Neutrophil (primary cell): ENCODE results near the gene NUMA1.
A peak's percentile ranks its signal among the peaks of the same experiment; 100 is the strongest.

Source experiments
- H3K27ac ChIP-seq: fragments of 200-600 bp; sonication (generic); 2 replicates; pipeline ENCODE4 v1.5.1; 2016; ENCODE audit warnings: mild to moderate bottlenecking, moderate library complexity
- H3K27me3 ChIP-seq: fragments of 200-600 bp; sonication (generic); 2 replicates; pipeline ENCODE4 v1.6.0; 2016; ENCODE audit warnings: mild to moderate bottlenecking
- H3K36me3 ChIP-seq: fragments of 200-600 bp; sonication (generic); 2 replicates; pipeline ENCODE4 v1.5.1; 2017
- H3K4me1 ChIP-seq, 2 experiments: fragments of 200-600 bp in 1 of 2; sonication (generic) in 1 of 2; 1 replicate in 1 of 2; 2 replicates in 1 of 2; pipeline versions ENCODE4 v1.5.1 to v1.6.1; 2013 to 2016; ENCODE audit warnings: low read depth in 1 of 2, low read length in 1 of 2, mild to moderate bottlenecking in 1 of 2, moderate library complexity in 1 of 2; ENCODE audit not compliant: control insufficient read depth in 1 of 2, insufficient read depth in 1 of 2
- H3K4me3 ChIP-seq, 2 experiments: fragments of 200-600 bp in 1 of 2; sonication (generic) in 1 of 2; 1 replicate in 1 of 2; 2 replicates in 1 of 2; pipeline ENCODE4 v1.5.1; 2013 to 2016; ENCODE audit warnings: low read depth in 1 of 2, low read length in 1 of 2, mild to moderate bottlenecking in 1 of 2, moderate library complexity in 1 of 2
- H3K9me3 ChIP-seq: fragments of 200-600 bp; sonication (generic); 2 replicates; pipeline ENCODE4 v1.5.1; 2016
- CTCF ChIP-seq: fragments of 200-600 bp; sonication (generic); IDR thresholded peaks from 2 replicates; pipeline ENCODE4 v1.5.1; 2016; ENCODE audit warnings: antibody characterized with exemption

NUMA1 gene

DNA sequence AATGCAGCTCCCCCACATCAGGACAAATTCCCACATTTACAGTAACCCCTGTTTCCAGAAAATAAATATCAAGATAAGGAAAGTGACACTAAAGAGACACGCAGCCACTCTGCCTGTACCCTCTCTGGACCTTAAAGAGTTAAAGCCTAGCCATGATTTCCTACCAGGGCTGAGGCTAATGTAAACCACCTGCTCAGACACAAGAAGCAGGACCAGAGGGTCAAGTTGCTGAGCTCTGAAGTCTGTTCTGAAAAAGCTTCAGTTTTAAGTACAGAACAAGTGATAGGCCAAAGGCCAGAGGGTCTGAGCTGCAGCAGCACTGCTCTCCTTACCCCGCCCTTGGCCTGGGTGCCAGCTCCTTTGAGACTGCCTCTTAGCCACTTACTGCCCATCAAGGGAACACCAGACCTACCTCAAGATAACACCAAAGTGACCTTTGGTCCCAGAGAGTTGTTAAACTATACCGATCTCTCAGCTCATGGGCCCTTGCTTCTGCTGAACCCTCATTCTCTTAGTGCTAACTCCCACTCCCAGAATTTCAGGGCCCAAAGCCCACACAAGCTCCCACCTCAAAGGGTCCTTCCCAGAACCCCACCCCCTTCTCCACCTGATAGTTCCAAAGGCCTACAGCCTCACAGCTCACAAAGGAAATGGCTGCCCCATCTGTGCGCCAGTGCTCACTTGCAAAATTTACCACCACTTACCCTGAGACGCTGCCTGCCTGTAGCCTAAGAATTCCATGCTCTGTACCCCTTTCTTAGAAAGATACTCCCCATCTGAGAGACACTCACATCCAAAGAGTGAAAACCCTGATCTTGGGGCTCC is 41.1 kb downstream of the NUMA1 start:
- Histone ChIP-seq H3K36me3 (peaks cover 19% of the 10 kb centered on the region), H3K4me1 (peaks cover 40 to 43% of the 10 kb centered on the region in 2 experiments), H3K27me3 (no peaks in the 10 kb centered on the region), H3K4me3 (peak overlapping the region in 1 of 2 experiments; percentile 63), H3K9me3 (no peaks in the 10 kb centered on the region), H3K27ac (peak overlapping the region; percentile 91)
- no peak for TF ChIP-seq CTCF

DNA sequence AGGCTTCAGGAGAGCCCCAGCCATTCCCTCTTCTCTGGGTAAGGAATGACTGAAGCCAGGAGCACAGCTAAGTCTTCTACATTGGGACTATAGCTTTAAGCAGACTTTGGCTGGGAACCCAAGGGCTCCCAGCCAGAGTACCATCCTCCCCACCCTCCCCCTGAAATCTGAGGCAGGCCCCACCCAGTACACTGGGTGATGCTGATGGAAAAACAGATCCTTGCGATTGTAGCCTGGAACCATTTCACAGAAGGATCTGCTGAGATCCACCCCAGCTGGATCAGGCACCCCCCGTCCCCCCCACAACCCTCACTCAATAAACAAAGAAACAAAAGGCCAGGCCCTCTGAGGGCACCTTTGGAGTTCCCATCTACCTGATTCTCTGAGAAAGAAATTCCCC is 41.9 kb downstream of the NUMA1 start:
- H3K27ac ChIP-seq = peak overlapping the region; percentile 91
- peaks cover 25% of the 10 kb centered on the region for H3K36me3 ChIP-seq
- H3K9me3 ChIP-seq = no peaks in the 10 kb centered on the region
- no peak for TF ChIP-seq CTCF
- H3K27me3 ChIP-seq = no peaks in the 10 kb centered on the region
- H3K4me3 ChIP-seq = no peak overlapping the region
- H3K4me1 ChIP-seq = peaks cover 40 to 43% of the 10 kb centered on the region in 2 experiments

DNA sequence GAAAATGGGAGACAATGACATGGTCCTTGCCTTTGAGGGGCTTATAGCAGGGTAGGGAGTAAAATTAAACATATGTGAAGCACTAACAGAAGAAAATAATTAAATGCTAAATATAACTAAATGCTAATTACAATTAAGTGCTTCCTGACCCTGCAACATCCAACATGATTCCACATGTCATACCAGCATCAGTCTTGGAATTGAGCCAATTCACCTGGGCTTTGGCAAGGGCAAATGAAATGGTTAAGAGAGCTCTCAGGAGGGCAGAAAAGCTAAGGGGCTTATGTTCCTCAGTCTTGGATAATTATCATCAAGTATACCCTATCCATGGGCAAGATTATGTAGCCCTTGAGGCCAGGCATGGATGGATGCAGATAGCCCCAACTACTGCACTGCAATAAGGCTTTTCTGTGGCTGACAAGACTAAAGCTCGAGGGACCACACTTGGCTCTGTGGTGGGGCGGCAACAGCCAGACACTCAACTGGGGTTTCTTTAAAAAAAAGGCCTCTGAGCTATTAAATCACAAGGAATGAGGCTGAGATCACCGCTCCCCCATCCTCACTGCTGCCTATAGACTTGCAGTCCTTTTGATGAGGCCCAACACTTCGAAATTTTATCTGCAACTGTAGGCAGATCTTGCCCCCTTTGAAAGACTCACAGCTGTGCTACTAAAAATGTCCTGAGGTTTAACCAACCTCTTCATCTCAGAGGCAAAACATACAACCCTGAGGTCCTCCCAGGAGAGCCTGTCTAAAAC is 42.6 kb downstream of the NUMA1 start:
- no peaks in the 10 kb centered on the region for H3K9me3 ChIP-seq
- peak overlapping the region; percentile 91 for H3K27ac ChIP-seq
- no peaks in the 10 kb centered on the region for H3K27me3 ChIP-seq
- no peak for TF ChIP-seq CTCF
- H3K4me3 ChIP-seq = no peak overlapping the region
- peaks cover 40% of the 10 kb centered on the region in 2 experiments for H3K4me1 ChIP-seq
- peaks cover 27% of the 10 kb centered on the region for H3K36me3 ChIP-seq

- Histone ChIP-seq H3K27me3 (no peaks in the 10 kb centered on the region), H3K27ac (no peak overlapping the region), H3K4me1 (peaks cover 29 to 30% of the 10 kb centered on the region in 2 experiments), H3K9me3 (no peaks in the 10 kb centered on the region), H3K4me3 (no peak overlapping the region), H3K36me3 (peaks cover 27% of the 10 kb centered on the region)
- no peak for TF ChIP-seq CTCF
These were observed 43.7 kb downstream of the NUMA1 start for GRCh38 chr11:72036687-72037086.

- TF ChIP-seq CTCF = no peak
- H3K36me3 ChIP-seq = peaks cover 40% of the 10 kb centered on the region
- peaks cover 5 to 8% of the 10 kb centered on the region in 2 experiments for H3K4me1 ChIP-seq
- no peak overlapping the region for H3K27ac ChIP-seq
- no peak overlapping the region for H3K4me3 ChIP-seq
- no peaks in the 10 kb centered on the region for H3K9me3 ChIP-seq
- H3K27me3 ChIP-seq = no peaks in the 10 kb centered on the region
These were observed 49.8 kb downstream of the NUMA1 start for GRCh38 chr11:72030472-72031045.
